22Rv1 (cell line): Measurements from ENCODE around the gene SPTBN2.

ENCODE experiments used
- CTCF ChIP-seq: fragments of 450-650 bp; IDR thresholded peaks from 2 replicates; pipeline ENCODE4 v1.5.1; 2017; ENCODE audit warnings: mild to moderate bottlenecking
- ZFX ChIP-seq: fragments of 450-650 bp; IDR thresholded peaks from 2 replicates; pipeline ENCODE4 v1.6.1; 2017; ENCODE audit warnings: antibody characterized with exemption, borderline replicate concordance

- TF ChIP-seq CTCF (no peak), ZFX (no peak)
Measured at GRCh38 chr11:66688561-66689534, 40.2 kb downstream of the SPTBN2 start.
